ENCODE measurements around the gene PTGDR. TPM values are rescaled to one million over a fixed set of nuclear protein-coding genes. Genes with fewer than 3 reads are reported as not detected.

PTGDR gene
- total RNA-seq, 5 donors from 2014 or later (not counting 1 experiment from before 2014, with no cell fraction given) = 1.8 to 8.9 (median 5.2) TPM

GRCh38 chr14:52244328-52244727, 23.2 kb upstream of the PTGDR start:
- Histone ChIP-seq H3K4me3 (ENCODE audit: control insufficient read depth in 1 of 2, extremely low read depth in 1 of 2, low read length in 1 of 2) (no peak overlapping the region), H3K27me3 (replicated peaks in 1 of 2; ENCODE audit: control insufficient read depth in 2 of 2, extremely low read depth in 1 of 2, insufficient read depth in 2 of 2, low read length in 1 of 2) (no peaks in the 10 kb centered on the region), H3K27ac (ENCODE audit: low read length) (no peak overlapping the region), H3K4me1 (ENCODE audit: control insufficient read depth in 1 of 2, extremely low read depth in 1 of 2, insufficient read depth in 2 of 2, low read length in 2 of 2) (peaks cover 8 to 27% of the 10 kb centered on the region in 2 experiments), H3K36me3 (ENCODE audit: control insufficient read depth in 2 of 2, extremely low read depth in 1 of 2, insufficient read depth in 1 of 2, low read length in 1 of 2) (no peaks in the 10 kb centered on the region), H3K9me3 (no peaks in the 10 kb centered on the region)
- peaks cover 0 to 7% (median 2%) of the 10 kb centered on the region in 3 donors for H3K9me3 Mint-ChIP-seq
- no peak for DNase-seq
- ChIA-PET CTCF (no interaction called here), POLR2A (interaction anchor here in 1 of 2 donors (0.6 kb wide), 1 partner anchor 212 kb away, joined by 3 read pairs; no protein-coding TSS in a partner anchor)
- H3K27ac Mint-ChIP-seq = no peak overlapping the region
- no peaks in the 10 kb centered on the region for H3K27me3 Mint-ChIP-seq
- no peaks in the 10 kb centered on the region for H3K36me3 Mint-ChIP-seq
- 94% methylated on average over 2 of the region's 2 CpGs for WGBS (ENCODE audit: insufficient coverage)
- H3K4me1 Mint-ChIP-seq = peaks cover 37 to 41% (median 40%) of the 10 kb centered on the region in 3 donors
- ATAC-seq (replicated peaks in 1 of 4) = no peak
- no peak overlapping the region for H3K4me3 Mint-ChIP-seq

DNA sequence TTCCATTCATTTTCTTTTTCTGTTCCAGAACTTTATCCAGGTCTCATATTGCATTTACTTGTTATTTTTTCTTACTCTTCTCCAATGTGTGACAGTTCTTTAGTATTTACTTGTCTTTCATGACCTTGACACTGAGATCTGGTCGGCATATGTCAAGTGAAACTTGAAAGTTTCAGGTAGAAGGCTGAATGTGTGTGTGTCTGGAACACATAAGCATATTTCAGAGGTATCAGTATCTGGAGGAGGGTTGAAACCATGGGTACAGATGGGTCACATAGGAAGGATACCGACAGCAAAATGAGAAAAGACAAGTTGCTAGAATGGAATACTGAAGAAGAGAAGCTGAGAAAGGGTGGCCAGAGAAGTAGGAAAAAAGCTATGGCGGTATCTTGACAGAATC, 22.5 kb upstream of the PTGDR start:
- ChIA-PET POLR2A (no interaction called here), CTCF (no interaction called here)
- ATAC-seq (replicated peaks in 1 of 4) = no peak
- Histone ChIP-seq H3K9me3 (no peaks in the 10 kb centered on the region), H3K27me3 (replicated peaks in 1 of 2; ENCODE audit: control insufficient read depth in 2 of 2, extremely low read depth in 1 of 2, insufficient read depth in 2 of 2, low read length in 1 of 2) (no peaks in the 10 kb centered on the region), H3K36me3 (ENCODE audit: control insufficient read depth in 2 of 2, extremely low read depth in 1 of 2, insufficient read depth in 1 of 2, low read length in 1 of 2) (no peaks in the 10 kb centered on the region), H3K4me3 (ENCODE audit: control insufficient read depth in 1 of 2, extremely low read depth in 1 of 2, low read length in 1 of 2) (no peak overlapping the region), H3K27ac (ENCODE audit: low read length) (no peak overlapping the region), H3K4me1 (ENCODE audit: control insufficient read depth in 1 of 2, extremely low read depth in 1 of 2, insufficient read depth in 2 of 2, low read length in 2 of 2) (peaks cover 7 to 24% of the 10 kb centered on the region in 2 experiments)
- H3K27ac Mint-ChIP-seq = no peak overlapping the region
- no peaks in the 10 kb centered on the region for H3K27me3 Mint-ChIP-seq
- 89% methylated on average over 3 of the region's 3 CpGs for WGBS (ENCODE audit: insufficient coverage)
- DNase-seq = no peak
- H3K4me3 Mint-ChIP-seq = no peak overlapping the region
- peaks cover 0 to 7% (median 2%) of the 10 kb centered on the region in 3 donors for H3K9me3 Mint-ChIP-seq
- no peaks in the 10 kb centered on the region for H3K36me3 Mint-ChIP-seq
- H3K4me1 Mint-ChIP-seq = peaks cover 33 to 35% (median 33%) of the 10 kb centered on the region in 3 donors

GRCh38 chr14:52248057-52248456, 19.4 kb upstream of the PTGDR start:
- Mint-ChIP-seq H3K36me3 (no peaks in the 10 kb centered on the region), H3K4me1 (peaks cover 23 to 25% (median 23%) of the 10 kb centered on the region in 3 donors), H3K27ac (peak overlapping the region; percentile 80 to 86), H3K4me3 (peak overlapping the region in 1 of 3 donors; percentile 49), H3K27me3 (peaks cover 0 to 1% of the 10 kb centered on the region in 2 donors), H3K9me3 (peaks cover 0 to 7% (median 2%) of the 10 kb centered on the region in 3 donors)
- Histone ChIP-seq H3K9me3 (no peaks in the 10 kb centered on the region), H3K27ac (ENCODE audit: low read length) (peak overlapping the region; percentile 68), H3K36me3 (ENCODE audit: control insufficient read depth in 2 of 2, extremely low read depth in 1 of 2, insufficient read depth in 1 of 2, low read length in 1 of 2) (no peaks in the 10 kb centered on the region), H3K27me3 (replicated peaks in 1 of 2; ENCODE audit: control insufficient read depth in 2 of 2, extremely low read depth in 1 of 2, insufficient read depth in 2 of 2, low read length in 1 of 2) (no peaks in the 10 kb centered on the region), H3K4me1 (ENCODE audit: control insufficient read depth in 1 of 2, extremely low read depth in 1 of 2, insufficient read depth in 2 of 2, low read length in 2 of 2) (peaks cover 7 to 22% of the 10 kb centered on the region in 2 experiments), H3K4me3 (ENCODE audit: control insufficient read depth in 1 of 2, extremely low read depth in 1 of 2, low read length in 1 of 2) (no peak overlapping the region)
- WGBS (ENCODE audit: insufficient coverage) = 0% methylated on average over 1 of the region's 2 CpGs
- ATAC-seq (replicated peaks in 1 of 4) = peak; percentile 75 to 97 (median 92)
- ChIA-PET CTCF (interaction anchor here in 1 of 2 donors (0.6 kb wide), 1 partner anchor 22 kb away, joined by 3 read pairs; no protein-coding TSS in a partner anchor), POLR2A (interaction anchor here (0.6 to 1.0 kb wide), 2 partner anchors 27 to 347 kb away, joined by 3 to 11 read pairs; no protein-coding TSS in a partner anchor)
- DNase-seq = peak in 5 of 35 experiments; percentile 2 to 52 (median 9)

- H3K9me3 Mint-ChIP-seq = peaks cover 0 to 7% (median 2%) of the 10 kb centered on the region in 3 donors
- Histone ChIP-seq H3K4me3 (ENCODE audit: control insufficient read depth in 1 of 2, extremely low read depth in 1 of 2, low read length in 1 of 2) (no peak overlapping the region), H3K27me3 (replicated peaks in 1 of 2; ENCODE audit: control insufficient read depth in 2 of 2, extremely low read depth in 1 of 2, insufficient read depth in 2 of 2, low read length in 1 of 2) (no peaks in the 10 kb centered on the region), H3K36me3 (ENCODE audit: control insufficient read depth in 2 of 2, extremely low read depth in 1 of 2, insufficient read depth in 1 of 2, low read length in 1 of 2) (no peaks in the 10 kb centered on the region), H3K9me3 (no peaks in the 10 kb centered on the region), H3K4me1 (ENCODE audit: control insufficient read depth in 1 of 2, extremely low read depth in 1 of 2, insufficient read depth in 2 of 2, low read length in 2 of 2) (peaks cover 7 to 22% of the 10 kb centered on the region in 2 experiments), H3K27ac (ENCODE audit: low read length) (no peak overlapping the region)
- no peak overlapping the region for H3K27ac Mint-ChIP-seq
- H3K27me3 Mint-ChIP-seq = peaks cover 3 to 9% of the 10 kb centered on the region in 2 donors
- no peak for ATAC-seq (replicated peaks in 1 of 4)
- POLR2A ChIA-PET = interaction anchor here in 1 of 2 donors (0.6 kb wide), 1 partner anchor 718 kb away, joined by 3 read pairs; no protein-coding TSS in a partner anchor
- H3K36me3 Mint-ChIP-seq = no peaks in the 10 kb centered on the region
- CTCF ChIA-PET = no interaction called here
- DNase-seq = no peak
- peaks cover 18 to 19% (median 18%) of the 10 kb centered on the region in 3 donors for H3K4me1 Mint-ChIP-seq
- WGBS (ENCODE audit: insufficient coverage) = no CpG with 5 or more reads among the region's 1 CpG
- H3K4me3 Mint-ChIP-seq = no peak overlapping the region
These were observed 15.8 kb upstream of the PTGDR start for GRCh38 chr14:52251724-52252123.

DNA sequence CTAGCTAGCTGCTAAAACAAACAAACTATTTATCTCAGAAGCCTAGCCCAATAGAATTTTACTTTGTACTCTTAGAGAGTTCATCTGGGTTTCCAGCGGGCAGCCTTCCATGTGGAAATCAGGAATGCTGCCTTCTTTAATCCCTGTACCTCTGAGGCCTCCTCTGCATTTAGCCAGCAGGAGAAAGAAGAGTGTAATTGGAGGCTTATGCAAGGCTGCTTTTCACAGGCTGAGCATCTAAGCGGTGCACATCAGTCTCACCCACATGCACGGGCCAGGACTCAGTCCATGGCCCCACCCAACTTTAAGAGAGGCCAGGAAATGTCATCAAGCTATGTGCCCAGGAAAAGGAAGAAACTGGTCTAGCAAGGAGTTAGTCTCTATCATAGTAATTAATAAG, 14.0 kb upstream of the PTGDR start:
- Mint-ChIP-seq H3K4me1 (peaks cover 1% of the 10 kb centered on the region in 3 donors), H3K27ac (no peak overlapping the region), H3K4me3 (no peak overlapping the region), H3K9me3 (no peaks in the 10 kb centered on the region), H3K36me3 (no peaks in the 10 kb centered on the region), H3K27me3 (peaks cover 3 to 9% of the 10 kb centered on the region in 2 donors)
- ATAC-seq (replicated peaks in 1 of 4) (no peak), DNase-seq (no peak)
- WGBS (ENCODE audit: insufficient coverage) = no CpG with 5 or more reads among the region's 3 CpGs
- H3K27me3 ChIP-seq (replicated peaks in 1 of 2; ENCODE audit: control insufficient read depth in 2 of 2, extremely low read depth in 1 of 2, insufficient read depth in 2 of 2, low read length in 1 of 2) = no peaks in the 10 kb centered on the region
- H3K4me1 ChIP-seq (ENCODE audit: control insufficient read depth in 1 of 2, extremely low read depth in 1 of 2, insufficient read depth in 2 of 2, low read length in 2 of 2) = peaks cover 0 to 4% of the 10 kb centered on the region in 2 experiments
- H3K27ac ChIP-seq (ENCODE audit: low read length) = no peak overlapping the region
- POLR2A ChIA-PET = no interaction called here
- H3K9me3 ChIP-seq = no peaks in the 10 kb centered on the region
- H3K4me3 ChIP-seq (ENCODE audit: control insufficient read depth in 1 of 2, extremely low read depth in 1 of 2, low read length in 1 of 2) = no peak overlapping the region
- no peaks in the 10 kb centered on the region for H3K36me3 ChIP-seq (ENCODE audit: control insufficient read depth in 2 of 2, extremely low read depth in 1 of 2, insufficient read depth in 1 of 2, low read length in 1 of 2)
- CTCF ChIA-PET = no interaction called here

DNA sequence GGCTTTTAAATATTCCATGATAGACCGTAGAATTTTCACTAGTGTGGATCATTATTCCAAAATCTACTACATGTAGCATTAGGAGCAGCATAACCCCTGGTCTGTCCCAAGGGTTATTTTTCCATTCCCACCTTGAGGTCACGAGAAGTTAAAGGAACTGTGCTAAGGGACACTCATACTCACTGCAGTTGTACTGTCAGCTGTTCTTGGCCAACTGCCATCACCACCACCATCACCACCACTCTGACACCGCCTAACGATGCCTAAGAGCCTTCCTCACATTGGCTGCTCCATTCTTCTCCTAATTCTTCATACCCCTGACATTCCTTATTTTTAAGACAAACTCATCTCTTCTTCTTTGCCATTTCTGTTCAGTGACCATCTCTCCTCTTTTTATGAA, 13.4 kb upstream of the PTGDR start:
- H3K4me1 Mint-ChIP-seq = peaks cover 2 to 4% (median 3%) of the 10 kb centered on the region in 3 donors
- Histone ChIP-seq H3K27ac (ENCODE audit: low read length) (no peak overlapping the region), H3K9me3 (no peaks in the 10 kb centered on the region), H3K4me3 (ENCODE audit: control insufficient read depth in 1 of 2, extremely low read depth in 1 of 2, low read length in 1 of 2) (no peak overlapping the region), H3K36me3 (ENCODE audit: control insufficient read depth in 2 of 2, extremely low read depth in 1 of 2, insufficient read depth in 1 of 2, low read length in 1 of 2) (no peaks in the 10 kb centered on the region), H3K4me1 (ENCODE audit: control insufficient read depth in 1 of 2, extremely low read depth in 1 of 2, insufficient read depth in 2 of 2, low read length in 2 of 2) (no peaks in the 10 kb centered on the region), H3K27me3 (replicated peaks in 1 of 2; ENCODE audit: control insufficient read depth in 2 of 2, extremely low read depth in 1 of 2, insufficient read depth in 2 of 2, low read length in 1 of 2) (no peaks in the 10 kb centered on the region)
- DNase-seq (no peak), ATAC-seq (replicated peaks in 1 of 4) (no peak)
- ChIA-PET CTCF (no interaction called here), POLR2A (no interaction called here)
- no peaks in the 10 kb centered on the region for H3K36me3 Mint-ChIP-seq
- WGBS (ENCODE audit: insufficient coverage) = 93% methylated on average over 2 of the region's 4 CpGs
- no peaks in the 10 kb centered on the region for H3K9me3 Mint-ChIP-seq
- peaks cover 3 to 9% of the 10 kb centered on the region in 2 donors for H3K27me3 Mint-ChIP-seq
- H3K4me3 Mint-ChIP-seq = no peak overlapping the region
- H3K27ac Mint-ChIP-seq = no peak overlapping the region

Data from T-cell (primary cell).